Measurements from ENCODE around the gene SPINK8. TPM values are rescaled to one million over a fixed set of nuclear protein-coding genes. Genes with fewer than 3 reads are reported as not detected.

SPINK8 gene
- total and polyA plus RNA-seq, 2 donors from 2014 or later, result not detected

DNA sequence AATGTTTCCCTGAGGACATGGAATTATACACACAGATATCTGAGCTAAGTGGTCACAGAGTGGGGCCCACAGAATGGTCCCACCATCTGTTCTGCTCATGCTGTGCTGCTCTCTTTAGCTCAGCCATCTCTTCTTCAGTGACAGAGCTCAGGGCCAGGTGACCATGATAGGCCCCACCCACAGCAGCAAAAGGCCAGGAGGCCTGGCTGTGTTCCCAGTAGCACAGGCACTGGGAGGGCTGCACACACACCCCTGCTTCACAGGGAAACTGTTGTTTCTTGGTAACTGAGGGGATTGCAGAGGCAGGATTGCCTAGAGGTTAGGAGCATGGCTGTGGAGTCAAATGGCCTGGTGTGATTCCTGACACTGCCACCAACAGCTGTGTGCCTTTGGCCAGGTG lies 33.7 kb upstream of the SPINK8 start:
- intact Hi-C loops (cut with DNase I), result no loop called here
- H3K4me1 ChIP-seq (ENCODE audit: control insufficient read depth in 2 of 3, insufficient read depth in 2 of 3, low read depth in 1 of 3, low read length in 3 of 3), result peaks cover 0 to 2% (median 0%) of the 10 kb centered on the region in 3 donors
- no peak for FAIRE-seq
- no peaks in the 10 kb centered on the region for H3K27me3 ChIP-seq (ENCODE audit: control insufficient read depth, insufficient read depth, low read length)
- H3K9me3 ChIP-seq (ENCODE audit: control insufficient read depth in 2 of 3, insufficient read depth in 1 of 3, low read length in 3 of 3), result no peaks in the 10 kb centered on the region
- H3K4me3 ChIP-seq (ENCODE audit: low read length in 3 of 3), result no peak overlapping the region
- no peaks in the 10 kb centered on the region for H3K36me3 ChIP-seq (ENCODE audit: control insufficient read depth in 2 of 3, insufficient read depth in 3 of 3, low read length in 3 of 3)
- DNase-seq, result peak in 1 of 5 donors; percentile 19
- TF ChIP-seq, protein P1, sequence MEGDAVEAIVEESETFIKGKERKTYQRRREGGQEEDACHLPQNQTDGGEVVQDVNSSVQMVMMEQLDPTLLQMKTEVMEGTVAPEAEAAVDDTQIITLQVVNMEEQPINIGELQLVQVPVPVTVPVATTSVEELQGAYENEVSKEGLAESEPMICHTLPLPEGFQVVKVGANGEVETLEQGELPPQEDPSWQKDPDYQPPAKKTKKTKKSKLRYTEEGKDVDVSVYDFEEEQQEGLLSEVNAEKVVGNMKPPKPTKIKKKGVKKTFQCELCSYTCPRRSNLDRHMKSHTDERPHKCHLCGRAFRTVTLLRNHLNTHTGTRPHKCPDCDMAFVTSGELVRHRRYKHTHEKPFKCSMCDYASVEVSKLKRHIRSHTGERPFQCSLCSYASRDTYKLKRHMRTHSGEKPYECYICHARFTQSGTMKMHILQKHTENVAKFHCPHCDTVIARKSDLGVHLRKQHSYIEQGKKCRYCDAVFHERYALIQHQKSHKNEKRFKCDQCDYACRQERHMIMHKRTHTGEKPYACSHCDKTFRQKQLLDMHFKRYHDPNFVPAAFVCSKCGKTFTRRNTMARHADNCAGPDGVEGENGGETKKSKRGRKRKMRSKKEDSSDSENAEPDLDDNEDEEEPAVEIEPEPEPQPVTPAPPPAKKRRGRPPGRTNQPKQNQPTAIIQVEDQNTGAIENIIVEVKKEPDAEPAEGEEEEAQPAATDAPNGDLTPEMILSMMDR (IDR thresholded peaks at IDR 0.05; ENCODE audit: borderline replicate concordance, extremely low read depth, insufficient read depth), result no peak
- H3K27ac ChIP-seq (ENCODE audit: low read depth in 2 of 2, low read length in 2 of 2), result no peak overlapping the region
- no peak overlapping the region for H3K9ac ChIP-seq (ENCODE audit: low read length in 3 of 3)

DNA sequence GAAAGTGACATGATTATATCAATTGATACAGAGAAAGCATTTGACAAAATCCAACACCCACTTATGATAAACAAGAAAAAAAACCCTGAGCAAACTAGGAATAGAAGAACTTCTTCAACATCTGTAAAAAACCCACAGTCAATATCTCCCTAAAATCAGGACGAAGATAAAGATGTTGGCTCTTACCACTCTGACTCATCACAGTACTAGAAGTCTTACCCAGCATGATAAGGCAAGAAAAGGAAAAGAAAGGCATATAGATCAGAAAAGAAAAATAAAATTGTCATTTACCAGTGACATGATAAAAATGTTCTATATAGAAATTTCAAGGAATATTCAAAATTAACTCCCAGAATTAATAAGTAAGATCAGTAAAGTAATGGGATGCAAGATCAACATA lies 31.4 kb upstream of the SPINK8 start:
- Histone ChIP-seq H3K9ac (ENCODE audit: low read length in 3 of 3) (no peak overlapping the region), H3K27me3 (ENCODE audit: control insufficient read depth, insufficient read depth, low read length) (no peaks in the 10 kb centered on the region), H3K27ac (ENCODE audit: low read depth in 2 of 2, low read length in 2 of 2) (no peak overlapping the region), H3K9me3 (ENCODE audit: control insufficient read depth in 2 of 3, insufficient read depth in 1 of 3, low read length in 3 of 3) (no peaks in the 10 kb centered on the region), H3K4me3 (ENCODE audit: low read length in 3 of 3) (no peak overlapping the region), H3K4me1 (ENCODE audit: control insufficient read depth in 2 of 3, insufficient read depth in 2 of 3, low read depth in 1 of 3, low read length in 3 of 3) (peaks cover 0 to 2% (median 0%) of the 10 kb centered on the region in 3 donors), H3K36me3 (ENCODE audit: control insufficient read depth in 2 of 3, insufficient read depth in 3 of 3, low read length in 3 of 3) (no peaks in the 10 kb centered on the region)
- DNase-seq, result no peak
- TF ChIP-seq, protein P1 (IDR thresholded peaks at IDR 0.05; ENCODE audit: borderline replicate concordance, extremely low read depth, insufficient read depth), result no peak
- no peak for FAIRE-seq
- intact Hi-C loops (cut with DNase I), result no loop called here

DNA sequence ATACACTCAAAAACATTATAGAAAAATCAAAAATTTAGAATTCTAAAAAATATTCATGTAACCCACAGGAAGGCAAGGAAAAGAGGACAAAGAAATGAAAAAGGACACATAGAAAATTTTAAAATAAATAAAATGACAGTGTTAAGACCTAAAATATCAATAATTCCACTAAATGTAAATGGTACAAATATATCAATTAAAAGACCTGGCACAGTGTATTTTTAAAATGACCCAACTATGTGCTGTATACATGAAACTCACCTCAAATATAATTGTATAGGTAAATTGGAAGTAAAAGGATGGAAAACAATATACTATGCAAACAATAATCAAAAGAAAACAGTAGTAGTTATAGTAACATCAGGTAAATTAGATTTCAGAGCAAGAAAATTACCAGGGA lies 28.5 kb upstream of the SPINK8 start:
- no peaks in the 10 kb centered on the region for H3K36me3 ChIP-seq (ENCODE audit: control insufficient read depth in 2 of 3, insufficient read depth in 3 of 3, low read length in 3 of 3)
- TF ChIP-seq, protein P1 (IDR thresholded peaks at IDR 0.05; ENCODE audit: borderline replicate concordance, extremely low read depth, insufficient read depth), result no peak
- no peaks in the 10 kb centered on the region for H3K27me3 ChIP-seq (ENCODE audit: control insufficient read depth, insufficient read depth, low read length)
- intact Hi-C loops (cut with DNase I), result no loop called here
- FAIRE-seq (no peak), DNase-seq (no peak)
- no peak overlapping the region for H3K9ac ChIP-seq (ENCODE audit: low read length in 3 of 3)
- H3K27ac ChIP-seq (ENCODE audit: low read depth in 2 of 2, low read length in 2 of 2), result no peak overlapping the region
- H3K9me3 ChIP-seq (ENCODE audit: control insufficient read depth in 2 of 3, insufficient read depth in 1 of 3, low read length in 3 of 3), result no peaks in the 10 kb centered on the region
- no peaks in the 10 kb centered on the region for H3K4me1 ChIP-seq (ENCODE audit: control insufficient read depth in 2 of 3, insufficient read depth in 2 of 3, low read depth in 1 of 3, low read length in 3 of 3)
- H3K4me3 ChIP-seq (ENCODE audit: low read length in 3 of 3), result no peak overlapping the region

DNA sequence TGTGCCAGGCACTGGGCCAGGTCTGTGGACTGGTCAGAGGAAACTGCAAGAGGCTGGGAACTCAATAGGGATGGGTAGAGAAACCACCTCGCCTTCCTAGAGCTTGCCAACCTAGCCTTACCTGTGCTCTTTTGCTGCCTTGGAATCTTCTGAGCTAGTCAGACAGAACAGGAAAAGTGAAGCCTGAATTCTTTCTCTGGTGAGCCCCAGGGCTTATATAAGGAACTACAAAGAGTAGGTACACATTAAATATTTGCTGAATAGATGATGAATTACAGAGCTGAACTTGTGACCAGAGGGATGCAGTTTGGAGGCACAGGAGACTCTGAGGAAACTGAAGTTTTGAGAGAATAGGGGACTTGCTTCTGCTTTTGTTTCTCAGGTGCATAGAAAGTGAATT lies 23.0 kb upstream of the SPINK8 start:
- Histone ChIP-seq H3K36me3 (ENCODE audit: control insufficient read depth in 2 of 3, insufficient read depth in 3 of 3, low read length in 3 of 3) (no peaks in the 10 kb centered on the region), H3K27me3 (ENCODE audit: control insufficient read depth, insufficient read depth, low read length) (no peaks in the 10 kb centered on the region), H3K4me3 (ENCODE audit: low read length in 3 of 3) (no peak overlapping the region), H3K9ac (ENCODE audit: low read length in 3 of 3) (no peak overlapping the region), H3K9me3 (ENCODE audit: control insufficient read depth in 2 of 3, insufficient read depth in 1 of 3, low read length in 3 of 3) (no peaks in the 10 kb centered on the region), H3K4me1 (ENCODE audit: control insufficient read depth in 2 of 3, insufficient read depth in 2 of 3, low read depth in 1 of 3, low read length in 3 of 3) (no peaks in the 10 kb centered on the region), H3K27ac (ENCODE audit: low read depth in 2 of 2, low read length in 2 of 2) (no peak overlapping the region)
- DNase-seq (peak in 1 of 5 donors; percentile 6), FAIRE-seq (no peak)
- intact Hi-C loops (cut with DNase I), result no loop called here
- TF ChIP-seq, protein P1 (IDR thresholded peaks at IDR 0.05; ENCODE audit: borderline replicate concordance, extremely low read depth, insufficient read depth), result no peak

Measured in kidney (tissue), 14 donors.